ENCODE data around the gene TIMM10. TPM values are rescaled to one million over a fixed set of nuclear protein-coding genes. Genes with fewer than 3 reads are reported as not detected.

The TIMM10 gene
- total RNA-seq, 1 donor from 2014 or later, result 19.1 TPM

GRCh38 chr11:57515332-57516060 is 15.1 kb downstream of the TIMM10 start, which contains the start of gene SLC43A1:
Gene SLC43A1, minus strand, starts transcription at chr11:57515702. Its CDS starts 1,591 bp downstream, at chr11:57514111.
- H3K27ac ChIP-seq, result no peak within 1 kb of the TSS
- TF ChIP-seq EZH2phosphoT487 (IDR thresholded peaks at IDR 0.05), result peak; percentile 50
- no peak for TF ChIP-seq CTCF (IDR thresholded peaks at IDR 0.05)
- peak; percentile 74 for TF ChIP-seq EZH2 (IDR thresholded peaks at IDR 0.05)
- no peak within 1 kb of the TSS for H3K27ac Mint-ChIP-seq
- H4K20me1 ChIP-seq (ENCODE audit: low read depth), result peaks cover 15% of the 10 kb centered on the region
- H3K4me2 ChIP-seq, result peak within 1 kb of the TSS; percentile 89
- peaks cover 50% of the 10 kb centered on the region for H3K27me3 Mint-ChIP-seq (ENCODE audit: insufficient read depth, low read depth)
- H3K36me3 Mint-ChIP-seq, result no peaks in the 10 kb centered on the region
- peak within 1 kb of the TSS; percentile 91 for H2AFZ ChIP-seq (replicated peaks)
- H3K4me3 ChIP-seq, result peak within 1 kb of the TSS; percentile 59
- H3K79me2 ChIP-seq (ENCODE audit: low read depth), result no peaks in the 10 kb centered on the region
- DNase-seq (ENCODE audit: low spot score), result peak; percentile 59
- H3K4me1 ChIP-seq, result peaks cover 16% of the 10 kb centered on the region
- peaks cover 65% of the 10 kb centered on the region for H3K27me3 ChIP-seq
- H3K4me1 Mint-ChIP-seq, result peaks cover 10% of the 10 kb centered on the region
- H3K9me3 Mint-ChIP-seq, result peaks cover 2% of the 10 kb centered on the region
- H3K36me3 ChIP-seq, result no peaks in the 10 kb centered on the region
- no peaks in the 10 kb centered on the region for H3K9me3 ChIP-seq (ENCODE audit: low read depth)
- H3F3A ChIP-seq (ENCODE audit: low read depth), result peaks cover 26% of the 10 kb centered on the region
- no peak within 1 kb of the TSS for H3K9ac ChIP-seq
- peak within 1 kb of the TSS; percentile 91 for H3K4me3 Mint-ChIP-seq

- TF ChIP-seq EZH2 (IDR thresholded peaks at IDR 0.05) (peak; percentile 90), EZH2phosphoT487 (IDR thresholded peaks at IDR 0.05) (peak; percentile 70), CTCF (IDR thresholded peaks at IDR 0.05) (no peak)
- no peak overlapping the region for H3K9ac ChIP-seq
- peaks cover 49% of the 10 kb centered on the region for H3K27me3 Mint-ChIP-seq (ENCODE audit: insufficient read depth, low read depth)
- no peaks in the 10 kb centered on the region for H3K79me2 ChIP-seq (ENCODE audit: low read depth)
- no peak overlapping the region for H3K27ac ChIP-seq
- peaks cover 2% of the 10 kb centered on the region for H3K9me3 Mint-ChIP-seq
- no peaks in the 10 kb centered on the region for H3K36me3 Mint-ChIP-seq
- H3K4me1 ChIP-seq, result peaks cover 16% of the 10 kb centered on the region
- peaks cover 15% of the 10 kb centered on the region for H4K20me1 ChIP-seq (ENCODE audit: low read depth)
- H3K27ac Mint-ChIP-seq, result no peak overlapping the region
- peak overlapping the region; percentile 89 for H3K4me2 ChIP-seq
- H3K4me3 Mint-ChIP-seq, result peak overlapping the region; percentile 91
- peaks cover 65% of the 10 kb centered on the region for H3K27me3 ChIP-seq
- peak overlapping the region; percentile 91 for H2AFZ ChIP-seq (replicated peaks)
- H3K4me3 ChIP-seq, result peak overlapping the region; percentile 59
- peaks cover 10% of the 10 kb centered on the region for H3K4me1 Mint-ChIP-seq
- H3K9me3 ChIP-seq (ENCODE audit: low read depth), result no peaks in the 10 kb centered on the region
- H3F3A ChIP-seq (ENCODE audit: low read depth), result peaks cover 26% of the 10 kb centered on the region
- H3K36me3 ChIP-seq, result no peaks in the 10 kb centered on the region
- DNase-seq (ENCODE audit: low spot score), result peak; percentile 50
Measured at GRCh38 chr11:57514538-57515331, 15.8 kb downstream of the TIMM10 start.

GRCh38 chr11:57513911-57514537 is 16.5 kb downstream of the TIMM10 start:
- Histone ChIP-seq H3K4me1 (peaks cover 16% of the 10 kb centered on the region), H3K27ac (no peak overlapping the region), H3K27me3 (peaks cover 65% of the 10 kb centered on the region), H3K4me2 (peak overlapping the region; percentile 89), H3K9me3 (ENCODE audit: low read depth) (no peaks in the 10 kb centered on the region), H3K4me3 (peak overlapping the region; percentile 59), H3K36me3 (no peaks in the 10 kb centered on the region), H4K20me1 (ENCODE audit: low read depth) (peaks cover 15% of the 10 kb centered on the region), H2AFZ (replicated peaks) (peak overlapping the region; percentile 91), H3K79me2 (ENCODE audit: low read depth) (no peaks in the 10 kb centered on the region), H3K9ac (no peak overlapping the region), H3F3A (ENCODE audit: low read depth) (peaks cover 26% of the 10 kb centered on the region)
- Mint-ChIP-seq H3K4me1 (peaks cover 10% of the 10 kb centered on the region), H3K27ac (no peak overlapping the region), H3K4me3 (peak overlapping the region; percentile 91), H3K9me3 (peaks cover 2% of the 10 kb centered on the region), H3K27me3 (ENCODE audit: insufficient read depth, low read depth) (peaks cover 46% of the 10 kb centered on the region), H3K36me3 (no peaks in the 10 kb centered on the region)
- no peak for TF ChIP-seq CTCF (IDR thresholded peaks at IDR 0.05)
- TF ChIP-seq EZH2 (IDR thresholded peaks at IDR 0.05), result no peak
- no peak for TF ChIP-seq EZH2phosphoT487 (IDR thresholded peaks at IDR 0.05)
- peak; percentile 63 for DNase-seq (ENCODE audit: low spot score)
